NCI-H345 treated with DMSO at 0.1 percent for 48 hours (cell line): ENCODE results near the gene COL15A1.

Source experiments
- DNase-seq: peaks from one replicate; lab custom pipeline; 2025; ENCODE audit not compliant: unreplicated experiment; lab: John Stamatoyannopoulos, UW

The COL15A1 gene

GRCh38 chr9:99052815-99053715 is 109.4 kb downstream of the COL15A1 start:
- DNase-seq, result no peak

- no peak for DNase-seq
Measured at GRCh38 chr9:99054581-99054980, 110.9 kb downstream of the COL15A1 start.

- DNase-seq, result no peak
Measured at GRCh38 chr9:99055384-99055783, 111.7 kb downstream of the COL15A1 start.

- no peak for DNase-seq
Measured at GRCh38 chr9:99056186-99056585, 112.5 kb downstream of the COL15A1 start.

GRCh38 chr9:99056886-99057664 is 113.4 kb downstream of the COL15A1 start:
- no peak for DNase-seq

- no peak for DNase-seq
Measured at GRCh38 chr9:99057665-99058625, 114.2 kb downstream of the COL15A1 start.

GRCh38 chr9:99058964-99059921 is 115.5 kb downstream of the COL15A1 start:
- DNase-seq, result no peak

GRCh38 chr9:99060621-99061020 is 116.9 kb downstream of the COL15A1 start:
- DNase-seq, result no peak

- DNase-seq, result no peak
Measured at GRCh38 chr9:99062549-99062948, 118.8 kb downstream of the COL15A1 start.

- no peak for DNase-seq
Measured at GRCh38 chr9:99063522-99063921, 119.8 kb downstream of the COL15A1 start.

GRCh38 chr9:99066571-99066970 is 122.9 kb downstream of the COL15A1 start:
- DNase-seq, result no peak

GRCh38 chr9:99069075-99069474 is 125.4 kb downstream of the COL15A1 start:
- no peak for DNase-seq

GRCh38 chr9:99069546-99069945 is 125.8 kb downstream of the COL15A1 start:
- no peak for DNase-seq

- DNase-seq, result no peak
Measured at GRCh38 chr9:99070681-99071080, 127.0 kb downstream of the COL15A1 start.

- DNase-seq, result no peak
Measured at GRCh38 chr9:99071313-99072039, 127.8 kb downstream of the COL15A1 start.

GRCh38 chr9:99072040-99072394 is 128.3 kb downstream of the COL15A1 start:
- no peak for DNase-seq

- DNase-seq, result no peak
Measured at GRCh38 chr9:99073347-99073746, 129.6 kb downstream of the COL15A1 start.

- no peak for DNase-seq
Measured at GRCh38 chr9:99073985-99074901, 130.5 kb downstream of the COL15A1 start.
